Measurements from ENCODE around the gene GALNT10.

The GALNT10 gene

DNA sequence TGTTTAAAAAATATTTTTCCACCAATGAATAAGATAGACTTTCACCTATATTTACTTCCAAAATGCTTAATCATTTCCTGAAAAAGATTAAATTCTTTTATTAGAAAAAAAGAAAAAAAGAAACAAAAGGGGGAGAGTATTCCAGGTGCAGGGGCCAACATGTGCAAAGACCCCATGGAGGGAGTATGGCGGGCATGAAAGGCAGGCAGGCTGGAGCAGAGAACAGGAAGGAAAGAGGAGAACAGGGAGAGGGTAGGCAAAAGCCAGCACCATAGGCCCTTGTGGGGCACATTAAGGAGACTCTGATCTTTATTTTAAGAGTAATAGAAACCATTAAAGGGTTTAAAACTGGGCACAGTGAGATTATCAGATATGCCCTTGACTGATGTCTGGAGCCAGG is 238.8 kb downstream of the GALNT10 start:
- TF ChIP-seq, protein P1, sequence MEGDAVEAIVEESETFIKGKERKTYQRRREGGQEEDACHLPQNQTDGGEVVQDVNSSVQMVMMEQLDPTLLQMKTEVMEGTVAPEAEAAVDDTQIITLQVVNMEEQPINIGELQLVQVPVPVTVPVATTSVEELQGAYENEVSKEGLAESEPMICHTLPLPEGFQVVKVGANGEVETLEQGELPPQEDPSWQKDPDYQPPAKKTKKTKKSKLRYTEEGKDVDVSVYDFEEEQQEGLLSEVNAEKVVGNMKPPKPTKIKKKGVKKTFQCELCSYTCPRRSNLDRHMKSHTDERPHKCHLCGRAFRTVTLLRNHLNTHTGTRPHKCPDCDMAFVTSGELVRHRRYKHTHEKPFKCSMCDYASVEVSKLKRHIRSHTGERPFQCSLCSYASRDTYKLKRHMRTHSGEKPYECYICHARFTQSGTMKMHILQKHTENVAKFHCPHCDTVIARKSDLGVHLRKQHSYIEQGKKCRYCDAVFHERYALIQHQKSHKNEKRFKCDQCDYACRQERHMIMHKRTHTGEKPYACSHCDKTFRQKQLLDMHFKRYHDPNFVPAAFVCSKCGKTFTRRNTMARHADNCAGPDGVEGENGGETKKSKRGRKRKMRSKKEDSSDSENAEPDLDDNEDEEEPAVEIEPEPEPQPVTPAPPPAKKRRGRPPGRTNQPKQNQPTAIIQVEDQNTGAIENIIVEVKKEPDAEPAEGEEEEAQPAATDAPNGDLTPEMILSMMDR (IDR thresholded peaks at IDR 0.05; ENCODE audit: extremely low read depth, insufficient read depth, missing control alignments): no peak
- in situ Hi-C loops (cut with MboI; ENCODE audit: low pct_unique_long_range_greater_than_20kb, low sequenced_read_pairs, unreplicated experiment): no loop called here
- no peak for DNase-seq (ENCODE audit: low spot score)

DNA sequence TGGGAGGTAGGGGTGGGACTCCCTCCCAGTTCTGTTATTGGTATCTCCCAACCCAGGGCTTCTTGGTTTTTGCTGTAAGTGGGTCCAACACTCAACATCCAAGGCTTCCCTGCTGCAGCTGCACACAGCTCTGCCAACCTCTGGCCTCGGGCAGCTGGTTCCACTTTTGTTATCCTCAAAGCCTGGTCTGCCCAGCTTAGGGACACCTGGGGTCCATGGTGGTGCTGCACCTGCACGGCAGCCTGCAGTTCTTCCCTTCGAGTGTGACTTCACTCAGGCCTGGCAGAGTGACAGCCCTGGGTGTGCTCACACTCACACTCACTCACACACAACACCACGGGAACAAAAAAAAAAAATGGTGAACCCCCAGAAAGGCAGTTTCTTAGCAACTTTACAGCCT is 239.9 kb downstream of the GALNT10 start:
- no peak for DNase-seq (ENCODE audit: low spot score)
- in situ Hi-C loops (cut with MboI; ENCODE audit: low pct_unique_long_range_greater_than_20kb, low sequenced_read_pairs, unreplicated experiment): no loop called here
- TF ChIP-seq, protein P1 (IDR thresholded peaks at IDR 0.05; ENCODE audit: extremely low read depth, insufficient read depth, missing control alignments): no peak

DNA sequence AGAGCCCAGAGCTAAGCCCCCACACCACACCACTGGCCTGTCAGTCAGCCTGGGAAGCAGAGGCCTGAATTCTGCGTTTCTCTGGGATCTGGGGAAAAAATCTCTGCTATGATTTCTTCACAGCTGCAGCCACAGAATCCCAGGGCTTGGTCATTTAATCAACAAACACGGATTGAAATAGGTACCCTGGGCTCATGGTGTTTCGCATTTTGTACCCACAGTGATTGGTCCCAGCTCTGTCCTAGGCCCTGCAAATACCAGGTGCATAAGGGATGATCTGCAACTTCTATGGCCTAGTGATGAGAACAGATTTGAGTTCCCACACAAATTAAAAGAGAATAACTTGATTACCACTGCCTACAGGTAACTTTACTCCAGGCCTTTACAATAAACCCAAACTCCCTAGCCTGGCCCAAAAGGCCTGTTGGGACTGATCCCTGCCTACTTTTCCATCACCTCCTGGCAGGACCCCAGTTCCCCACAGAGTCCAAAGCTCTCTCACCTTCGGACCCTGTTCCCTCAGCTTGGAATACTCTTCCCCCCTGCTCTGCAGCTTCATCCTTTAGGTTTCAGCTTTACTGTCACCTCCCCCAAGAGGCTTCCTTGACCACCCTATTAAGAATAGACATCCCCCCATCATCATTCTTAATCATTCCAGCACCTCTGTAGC is 240.6 kb downstream of the GALNT10 start:
- in situ Hi-C loops (cut with MboI; ENCODE audit: low pct_unique_long_range_greater_than_20kb, low sequenced_read_pairs, unreplicated experiment): no loop called here
- DNase-seq (ENCODE audit: low spot score): no peak
- TF ChIP-seq, protein P1 (IDR thresholded peaks at IDR 0.05; ENCODE audit: extremely low read depth, insufficient read depth, missing control alignments): no peak

DNA sequence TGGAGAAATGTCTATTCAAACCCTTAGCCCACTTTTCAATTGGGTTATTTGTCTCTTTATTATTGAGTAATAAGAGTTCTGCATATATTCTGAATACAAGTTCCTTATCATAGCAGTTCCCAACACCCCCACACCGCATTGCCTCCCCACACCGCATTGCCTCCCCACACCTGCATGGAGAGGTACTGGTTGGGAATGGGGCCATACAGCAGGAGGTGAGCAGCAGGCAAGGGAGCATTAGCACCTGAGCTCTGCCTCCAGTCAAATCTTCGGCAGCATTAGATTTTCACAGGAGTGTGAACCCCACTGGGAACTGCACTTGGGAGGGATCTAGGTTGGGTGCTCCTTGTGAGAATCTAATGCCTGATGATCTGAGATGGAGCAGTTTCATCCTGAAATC is 244.7 kb downstream of the GALNT10 start:
- no peak for DNase-seq (ENCODE audit: low spot score)
- TF ChIP-seq, protein P1 (IDR thresholded peaks at IDR 0.05; ENCODE audit: extremely low read depth, insufficient read depth, missing control alignments): no peak
- in situ Hi-C loops (cut with MboI; ENCODE audit: low pct_unique_long_range_greater_than_20kb, low sequenced_read_pairs, unreplicated experiment): no loop called here

DNA sequence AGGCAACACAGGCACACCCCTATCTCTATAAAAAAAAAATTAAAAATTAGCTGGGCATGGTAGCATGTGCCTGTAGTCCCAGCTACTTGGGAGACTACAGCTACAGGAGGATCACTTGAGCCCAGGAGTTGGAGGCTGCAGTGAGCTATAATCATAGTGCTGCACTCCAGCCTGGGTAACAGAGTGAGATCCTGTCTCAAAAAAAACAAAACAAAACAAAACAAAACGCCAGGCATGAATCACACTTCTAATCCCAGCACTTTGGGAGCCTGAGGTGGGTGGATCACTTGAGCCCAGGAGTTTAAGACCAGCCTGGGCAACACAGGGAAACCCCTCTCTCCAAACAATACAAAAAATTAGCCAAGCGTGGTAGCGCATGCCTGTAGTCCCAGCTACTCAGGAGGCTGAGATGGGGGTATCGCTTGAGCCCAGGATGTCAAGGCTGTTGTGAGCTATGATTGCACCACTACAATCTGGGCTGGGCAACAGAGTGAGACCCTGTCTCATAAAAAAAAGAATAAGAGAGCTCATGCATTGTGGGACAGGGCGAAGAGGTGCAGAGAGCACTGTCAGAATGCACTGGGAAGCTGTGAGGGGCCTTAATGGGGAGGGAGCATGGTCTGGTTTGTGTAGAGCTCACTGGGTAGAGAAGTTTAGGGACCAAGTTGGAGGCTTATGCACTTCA is 246.9 kb downstream of the GALNT10 start:
- in situ Hi-C loops (cut with MboI; ENCODE audit: low pct_unique_long_range_greater_than_20kb, low sequenced_read_pairs, unreplicated experiment): no loop called here
- DNase-seq (ENCODE audit: low spot score): no peak
- TF ChIP-seq, protein P1 (IDR thresholded peaks at IDR 0.05; ENCODE audit: extremely low read depth, insufficient read depth, missing control alignments): no peak

DNA sequence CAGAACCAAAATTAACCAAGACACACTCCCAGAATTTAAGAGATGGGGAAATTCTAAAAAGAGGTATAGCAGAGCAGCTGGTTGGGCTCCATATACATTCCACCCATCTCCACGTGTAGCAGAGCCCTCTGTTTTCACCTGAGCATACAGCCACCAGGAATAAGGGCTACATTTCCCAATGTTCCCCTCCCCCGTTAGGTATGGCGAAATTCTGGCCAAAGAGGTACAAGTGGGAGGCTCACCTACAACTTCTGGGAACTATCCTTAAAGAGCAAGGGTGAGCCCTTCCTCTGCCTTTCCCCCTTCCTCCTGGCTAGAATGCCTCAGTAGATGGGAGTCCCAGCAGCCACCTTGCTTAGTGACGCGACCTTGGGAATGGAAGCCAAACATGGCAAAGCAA is 250.0 kb downstream of the GALNT10 start:
- DNase-seq (ENCODE audit: low spot score): no peak
- TF ChIP-seq, protein P1 (IDR thresholded peaks at IDR 0.05; ENCODE audit: extremely low read depth, insufficient read depth, missing control alignments): no peak
- in situ Hi-C loops (cut with MboI; ENCODE audit: low pct_unique_long_range_greater_than_20kb, low sequenced_read_pairs, unreplicated experiment): no loop called here

Measured in GM13977 (cell line).